NCI-H82 (cell line): ENCODE measurements around the gene CENPB.
"Not testable (repeated sequence)": the region's sequence is repeated elsewhere in the genome, so short reads cannot be mapped to it uniquely, and the experiment has no call there.

Experiments used
- DNase-seq: peaks from one replicate; lab custom pipeline; 2025; lab: John Stamatoyannopoulos, UW

Gene CENPB

DNA sequence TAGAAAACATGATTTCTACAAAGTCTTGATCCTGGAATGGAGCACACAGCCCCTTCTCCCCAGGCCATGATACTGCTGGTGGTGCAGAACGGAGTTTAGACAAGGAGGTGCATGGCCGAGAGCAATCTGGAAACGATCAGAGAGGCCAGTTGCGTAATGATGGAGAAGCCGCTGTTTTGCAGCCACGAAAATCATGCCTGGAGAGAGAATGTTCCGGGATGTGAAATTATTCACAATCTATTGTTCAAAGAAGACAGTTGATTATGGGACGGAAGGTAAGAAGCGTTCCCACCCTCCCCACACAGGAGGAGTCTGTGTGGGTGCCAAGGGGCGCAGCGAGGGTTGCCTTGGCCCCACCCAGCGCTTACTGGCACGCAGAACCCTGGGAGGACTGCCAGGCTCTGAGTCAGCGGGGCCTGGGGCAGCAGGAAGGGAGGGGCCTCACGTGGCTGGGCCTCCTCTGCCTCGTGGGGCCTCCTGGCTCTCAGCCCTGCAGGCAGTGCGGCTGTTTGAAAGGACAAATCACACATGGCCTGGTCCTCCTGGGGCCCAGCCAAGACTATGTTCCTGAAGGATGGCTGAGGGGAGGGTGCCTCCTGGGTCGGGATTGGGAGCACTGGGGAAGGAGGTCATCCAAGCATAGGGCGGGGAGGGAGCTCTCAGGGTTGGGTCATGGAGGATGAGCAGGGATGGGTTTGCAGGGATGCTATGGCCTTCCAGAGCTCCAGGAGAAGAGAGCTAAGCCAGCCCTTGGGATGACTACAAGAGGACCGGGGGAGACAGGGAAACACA, 25.1 kb upstream of the CENPB start:
- DNase-seq, result no peak

DNA sequence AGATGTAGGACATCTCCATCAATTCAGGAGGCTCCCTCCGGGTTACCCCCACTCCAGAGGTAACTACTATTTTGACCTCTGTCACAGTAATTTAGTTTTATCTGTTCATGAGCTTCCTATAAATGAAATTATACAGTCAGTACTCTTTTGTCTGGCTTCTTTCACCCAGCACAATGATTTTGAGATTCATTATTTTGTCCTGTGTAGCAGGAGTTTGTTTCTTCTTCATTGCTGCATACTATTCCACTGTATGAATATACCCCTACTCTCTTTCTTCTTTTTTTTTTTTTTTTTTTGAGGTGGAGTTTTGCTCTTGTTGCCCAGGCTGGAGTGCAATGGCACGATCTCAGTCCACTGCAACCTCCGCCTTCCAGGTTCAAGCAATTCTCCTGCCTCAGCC, 22.0 kb upstream of the CENPB start:
- DNase-seq, result no peak

DNA sequence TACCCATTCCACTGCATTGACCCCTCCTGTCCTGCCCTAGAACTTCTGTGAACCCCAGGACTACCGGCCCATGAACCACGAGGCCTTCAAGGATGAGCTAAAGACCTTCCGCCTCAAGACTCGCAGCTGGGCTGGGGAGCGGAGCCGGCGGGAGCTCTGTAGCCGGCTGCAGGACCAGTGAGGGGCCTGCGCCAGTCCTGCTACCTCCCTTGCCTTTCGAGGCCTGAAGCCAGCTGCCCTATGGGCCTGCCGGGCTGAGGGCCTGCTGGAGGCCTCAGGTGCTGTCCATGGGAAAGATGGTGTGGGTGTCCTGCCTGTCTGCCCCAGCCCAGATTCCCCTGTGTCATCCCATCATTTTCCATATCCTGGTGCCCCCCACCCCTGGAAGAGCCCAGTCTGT, 18.2 kb upstream of the CENPB start:
- no peak for DNase-seq

DNA sequence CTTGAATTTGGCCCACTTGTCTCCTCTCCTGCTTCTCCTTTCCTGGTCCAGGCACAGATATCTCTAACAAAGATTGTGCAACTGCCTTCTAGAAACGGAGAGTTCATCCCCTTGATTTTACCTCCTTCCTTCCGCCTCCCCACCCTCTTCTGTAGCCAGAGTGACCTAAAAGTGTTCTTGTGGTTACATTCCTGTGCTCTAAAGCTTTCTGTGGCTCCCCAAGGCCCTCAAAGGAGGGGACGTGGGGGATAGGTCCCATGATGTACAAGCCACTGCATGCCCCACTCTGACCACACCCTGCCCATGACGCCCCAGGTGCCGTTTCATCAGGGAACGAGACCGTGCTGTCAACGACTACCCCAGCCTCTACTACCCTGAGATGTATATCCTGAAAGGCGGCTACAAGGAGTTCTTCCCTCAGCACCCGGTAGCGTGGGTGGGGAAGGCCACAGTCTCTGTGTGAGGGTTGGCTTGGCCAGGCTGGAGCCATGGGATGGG, 17.8 kb upstream of the CENPB start:
- no peak for DNase-seq

DNA sequence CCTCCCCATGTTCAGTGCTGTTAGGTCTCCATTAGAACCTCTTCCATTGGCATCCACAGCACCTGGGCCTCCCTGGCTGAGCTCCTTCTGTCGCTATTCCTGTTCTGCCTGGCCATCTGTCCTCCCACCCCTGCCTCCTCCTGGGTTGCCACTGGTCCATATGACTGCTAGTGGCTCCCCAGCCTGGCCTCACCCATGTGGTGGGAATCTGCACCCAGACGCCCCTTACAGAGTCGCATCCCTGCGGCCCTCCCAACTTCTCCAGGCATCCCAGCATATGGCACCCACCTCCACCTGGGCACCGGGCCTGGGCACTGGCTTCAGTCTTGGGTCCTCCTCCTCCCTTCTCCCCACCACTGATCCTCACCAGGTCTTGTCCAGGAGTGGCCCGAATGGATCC, 17.3 kb upstream of the CENPB start:
- no peak for DNase-seq

DNA sequence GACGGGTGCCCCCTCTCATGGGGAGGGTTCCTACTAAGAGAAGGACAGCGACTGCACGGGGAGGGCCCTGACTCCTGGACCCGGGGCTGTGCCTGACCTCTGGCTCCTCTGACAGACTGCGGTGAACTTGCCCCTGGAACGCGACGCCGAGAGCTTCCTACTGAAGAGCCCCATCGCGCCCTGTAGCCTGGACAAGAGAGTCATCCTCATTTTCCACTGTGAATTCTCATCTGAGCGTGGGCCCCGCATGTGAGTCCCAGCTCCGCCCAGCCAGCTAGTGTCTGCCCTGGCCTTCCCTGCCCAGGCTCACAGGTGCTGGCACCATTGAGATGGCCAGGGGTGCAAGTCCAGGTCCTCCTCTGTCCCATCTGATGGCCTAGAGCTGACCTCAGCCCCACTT, 16.7 kb upstream of the CENPB start:
- DNase-seq, result no peak

DNA sequence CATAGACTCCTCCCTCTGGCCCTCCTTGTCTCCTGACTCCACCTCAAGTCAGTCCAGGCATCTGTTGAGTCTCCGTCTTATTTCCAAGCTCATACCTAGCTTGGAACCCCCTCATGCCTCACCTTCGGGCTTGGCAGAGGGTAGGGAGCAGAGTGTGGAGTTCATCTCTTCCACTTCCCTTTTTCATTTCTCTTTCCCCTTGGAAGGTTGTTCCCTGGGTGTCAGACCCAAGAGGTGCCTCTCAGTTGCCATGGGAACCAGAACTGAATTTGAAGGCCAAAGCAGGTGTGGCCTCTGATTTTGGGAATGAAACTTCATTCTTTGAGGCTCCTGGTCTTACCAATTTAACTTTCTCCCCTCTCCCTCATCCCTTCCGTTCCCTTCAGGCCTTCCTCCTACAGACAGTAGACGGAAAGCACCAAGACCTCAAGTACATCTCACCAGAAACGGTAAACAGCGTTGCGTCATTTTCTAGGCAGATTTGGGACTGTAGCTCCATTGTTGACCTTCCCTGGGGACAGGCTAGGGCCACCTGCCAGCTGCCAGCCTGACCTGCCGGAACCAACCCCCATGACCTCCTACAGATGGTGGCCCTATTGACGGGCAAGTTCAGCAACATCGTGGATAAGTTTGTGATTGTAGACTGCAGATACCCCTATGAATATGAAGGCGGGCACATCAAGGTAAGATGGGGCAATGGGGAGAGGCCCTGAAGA, 16.1 kb upstream of the CENPB start:
- no peak for DNase-seq

DNA sequence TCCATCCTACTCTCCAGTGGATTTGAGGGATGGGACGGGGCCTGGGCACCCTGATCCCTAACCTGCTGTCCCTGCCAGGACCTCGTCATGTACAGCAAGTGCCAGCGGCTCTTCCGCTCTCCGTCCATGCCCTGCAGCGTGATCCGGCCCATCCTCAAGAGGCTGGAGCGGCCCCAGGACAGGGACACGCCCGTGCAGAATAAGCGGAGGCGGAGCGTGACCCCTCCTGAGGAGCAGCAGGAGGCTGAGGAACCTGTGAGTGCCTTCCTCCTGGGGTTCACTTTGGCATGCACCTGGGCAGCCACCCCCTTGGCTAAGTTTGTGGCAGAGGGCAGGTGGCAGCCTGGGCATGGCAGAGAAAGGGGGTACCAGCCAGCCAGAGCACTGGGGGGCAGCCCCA, 15.3 kb upstream of the CENPB start:
- DNase-seq, result no peak

DNA sequence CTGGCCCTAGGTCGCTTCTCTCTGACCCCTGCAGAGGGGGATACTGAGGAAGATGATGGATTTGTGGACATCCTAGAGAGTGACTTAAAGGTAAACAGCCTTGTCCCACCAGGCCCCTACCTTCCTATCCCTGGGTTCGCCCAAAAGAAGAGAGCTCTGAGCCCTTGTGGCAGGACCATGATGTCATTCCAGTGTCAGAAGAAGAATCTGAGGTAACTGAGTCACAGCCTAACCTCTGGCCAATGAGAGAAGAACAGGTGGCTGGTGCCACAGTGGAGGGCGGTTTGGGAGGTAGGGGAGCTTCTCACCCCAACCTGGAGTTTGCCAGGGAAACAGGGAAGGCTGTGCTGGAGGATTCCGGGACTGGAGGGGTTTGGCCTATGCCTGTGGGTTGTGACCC, 14.8 kb upstream of the CENPB start:
- DNase-seq, result no peak

DNA sequence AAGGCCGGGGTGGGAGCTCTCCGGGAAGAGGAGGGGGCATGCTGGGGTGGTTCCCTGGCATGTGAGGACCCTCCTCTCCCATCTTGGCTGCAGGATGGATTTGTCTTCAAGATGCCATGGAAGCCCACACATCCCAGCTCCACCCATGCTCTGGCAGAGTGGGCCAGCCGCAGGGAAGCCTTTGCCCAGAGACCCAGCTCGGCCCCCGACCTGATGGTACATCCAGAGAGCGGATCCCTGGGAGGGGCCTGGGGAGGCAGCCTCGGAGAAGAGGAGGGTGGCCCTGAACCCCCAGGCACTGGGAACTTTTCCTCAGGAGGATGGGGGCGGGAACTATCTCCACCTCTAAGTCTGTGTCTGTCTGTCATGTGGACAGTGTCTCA, 14.3 kb upstream of the CENPB start:
- no peak for DNase-seq

DNA sequence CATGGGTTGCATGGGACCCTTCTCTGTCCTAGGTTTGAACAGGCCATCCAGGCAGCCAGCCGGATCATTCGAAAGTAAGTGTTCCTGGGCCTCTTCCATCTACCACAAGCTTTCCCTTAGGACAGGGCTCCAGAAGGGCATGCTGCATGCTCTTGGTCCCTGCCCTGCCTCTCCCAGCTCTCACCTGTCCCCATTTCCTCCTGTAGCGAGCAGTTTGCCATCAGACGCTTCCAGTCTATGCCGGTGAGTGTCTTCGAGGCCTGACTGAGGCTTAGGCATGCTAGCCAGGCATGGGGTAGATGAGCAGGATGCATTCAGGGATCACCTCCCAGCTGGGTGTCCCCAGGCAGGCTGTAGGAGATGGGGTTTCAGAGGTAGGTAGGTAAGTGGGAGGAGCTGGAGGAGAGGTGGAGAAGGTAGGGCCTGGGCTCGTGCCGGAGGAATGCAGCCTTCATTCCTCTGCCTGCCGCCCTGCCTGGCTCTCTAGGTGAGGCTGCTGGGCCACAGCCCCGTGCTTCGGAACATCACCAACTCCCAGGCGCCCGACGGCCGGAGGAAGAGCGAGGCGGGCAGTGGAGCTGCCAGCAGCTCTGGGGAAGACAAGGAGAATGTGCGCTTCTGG, 13.8 kb upstream of the CENPB start:
- no peak for DNase-seq

DNA sequence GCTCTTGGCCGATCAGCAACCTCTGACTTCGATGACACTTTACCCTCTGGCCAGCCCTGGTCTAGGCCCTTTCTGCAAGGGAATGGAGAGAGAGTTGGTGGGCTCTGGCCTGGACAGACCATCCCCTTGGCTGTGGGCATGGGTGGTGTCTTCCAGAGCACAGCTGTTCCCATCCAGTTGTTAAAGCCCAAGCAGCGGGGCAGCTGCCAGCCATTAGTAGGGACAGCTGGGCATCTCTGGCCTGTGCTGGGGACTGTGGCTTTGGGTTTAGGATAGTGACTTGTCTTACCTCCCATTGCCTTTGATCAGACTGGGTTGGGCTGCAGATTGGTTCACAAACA, 12.3 kb upstream of the CENPB start:
- DNase-seq, result peak; percentile 16

DNA sequence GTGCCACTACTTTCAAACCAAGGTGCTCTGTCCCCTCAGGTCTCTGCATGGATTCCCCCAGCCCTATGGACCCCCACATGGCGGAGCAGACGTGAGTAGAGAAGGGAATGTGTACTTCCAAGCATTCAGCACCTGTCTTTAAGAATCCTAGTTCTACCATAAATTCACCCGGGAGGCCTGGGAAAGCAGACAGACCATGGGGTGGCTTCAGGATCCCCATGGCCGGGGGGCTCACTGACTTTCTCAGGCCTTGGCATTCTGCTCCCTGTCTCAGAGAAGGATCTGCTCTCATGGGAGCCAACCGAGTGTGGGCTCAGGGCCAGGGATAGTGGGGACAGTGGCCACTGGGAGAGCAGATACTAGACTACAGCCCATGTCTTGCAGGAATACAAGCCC, 11.8 kb upstream of the CENPB start:
- no peak for DNase-seq

DNA sequence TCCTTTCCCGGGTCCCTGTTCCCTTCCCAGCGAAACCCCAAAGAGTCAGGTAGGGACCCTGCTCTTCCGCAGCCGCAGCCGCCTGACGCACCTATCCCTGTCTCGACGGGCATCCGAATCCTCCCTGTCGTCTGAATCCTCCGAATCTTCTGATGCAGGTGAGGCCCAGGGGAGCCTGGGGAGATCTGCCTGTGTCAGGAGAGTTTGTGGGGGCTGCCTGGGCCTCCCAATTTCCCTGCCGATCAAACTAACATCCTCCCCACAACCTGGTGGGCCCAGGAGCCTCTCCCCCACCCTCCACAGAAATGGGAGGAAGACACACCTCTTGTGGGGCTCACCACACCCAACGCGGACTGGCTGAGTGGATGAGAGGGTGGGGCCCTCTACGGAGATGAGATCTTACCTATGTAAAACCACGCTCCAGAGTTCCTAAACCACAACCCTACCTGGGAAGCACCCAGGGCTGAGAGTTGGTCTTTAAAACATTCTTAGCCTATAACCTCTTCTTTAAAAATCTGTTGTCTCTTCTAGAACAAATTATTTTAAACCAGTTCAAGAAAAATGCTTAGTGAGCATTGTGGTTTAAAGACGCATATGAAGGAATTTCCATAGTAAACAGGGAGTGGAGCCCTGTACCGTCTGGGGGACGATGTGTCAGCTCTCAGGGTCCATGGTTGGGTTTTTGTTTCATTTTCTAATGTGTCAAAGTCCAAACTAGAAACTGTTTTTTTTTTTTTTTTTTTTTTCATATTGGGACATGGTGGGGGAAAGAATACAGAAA, 11.2 kb upstream of the CENPB start:
- DNase-seq, result peak; percentile 20

DNA sequence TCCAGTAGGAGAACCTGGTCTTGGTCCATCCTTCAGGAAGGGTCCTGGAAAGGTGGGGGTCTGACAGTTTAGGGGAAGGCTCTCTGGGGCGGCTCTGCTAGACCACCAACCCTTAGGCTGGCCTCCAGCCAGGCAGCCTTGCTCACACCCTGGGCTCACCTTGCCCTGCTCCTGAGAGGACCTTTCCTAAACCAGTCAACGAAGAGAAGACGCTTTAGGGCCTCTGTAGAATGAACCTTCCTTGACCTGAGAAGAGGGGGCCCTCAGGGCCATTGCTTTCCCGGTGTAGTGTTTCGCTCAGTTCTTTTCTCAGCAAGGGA, 10.6 kb upstream of the CENPB start:
- DNase-seq, result no peak

DNA sequence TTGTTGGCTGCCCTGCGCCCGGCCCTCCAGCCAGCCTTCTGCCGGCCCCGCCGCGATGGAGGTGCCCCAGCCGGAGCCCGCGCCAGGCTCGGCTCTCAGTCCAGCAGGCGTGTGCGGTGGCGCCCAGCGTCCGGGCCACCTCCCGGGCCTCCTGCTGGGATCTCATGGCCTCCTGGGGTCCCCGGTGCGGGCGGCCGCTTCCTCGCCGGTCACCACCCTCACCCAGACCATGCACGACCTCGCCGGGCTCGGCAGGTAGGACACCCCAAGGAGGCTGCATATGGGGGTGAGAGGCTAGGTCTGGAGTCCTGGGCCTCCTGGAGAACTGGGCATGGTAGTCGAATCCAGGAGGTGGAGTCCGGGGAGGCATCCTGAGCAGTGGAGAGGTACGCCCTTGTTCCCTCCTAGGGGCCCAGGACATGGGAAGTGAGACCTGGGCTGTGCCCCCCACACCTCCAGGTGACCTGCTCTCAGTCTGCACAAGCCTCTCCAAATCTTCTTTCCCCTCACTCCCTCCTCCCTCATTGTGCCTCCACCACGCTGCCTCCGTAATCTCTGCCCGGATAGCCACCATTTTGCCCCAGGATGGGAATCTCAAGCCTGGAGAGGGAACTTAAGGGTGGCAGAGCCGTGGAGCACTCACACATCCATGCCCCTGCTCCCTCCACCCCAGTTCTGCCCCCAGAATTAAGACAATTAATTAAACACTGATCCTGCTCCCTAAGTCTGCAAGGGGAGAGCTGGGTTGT, 10.1 kb upstream of the CENPB start:
- DNase-seq, result peak; percentile 52

DNA sequence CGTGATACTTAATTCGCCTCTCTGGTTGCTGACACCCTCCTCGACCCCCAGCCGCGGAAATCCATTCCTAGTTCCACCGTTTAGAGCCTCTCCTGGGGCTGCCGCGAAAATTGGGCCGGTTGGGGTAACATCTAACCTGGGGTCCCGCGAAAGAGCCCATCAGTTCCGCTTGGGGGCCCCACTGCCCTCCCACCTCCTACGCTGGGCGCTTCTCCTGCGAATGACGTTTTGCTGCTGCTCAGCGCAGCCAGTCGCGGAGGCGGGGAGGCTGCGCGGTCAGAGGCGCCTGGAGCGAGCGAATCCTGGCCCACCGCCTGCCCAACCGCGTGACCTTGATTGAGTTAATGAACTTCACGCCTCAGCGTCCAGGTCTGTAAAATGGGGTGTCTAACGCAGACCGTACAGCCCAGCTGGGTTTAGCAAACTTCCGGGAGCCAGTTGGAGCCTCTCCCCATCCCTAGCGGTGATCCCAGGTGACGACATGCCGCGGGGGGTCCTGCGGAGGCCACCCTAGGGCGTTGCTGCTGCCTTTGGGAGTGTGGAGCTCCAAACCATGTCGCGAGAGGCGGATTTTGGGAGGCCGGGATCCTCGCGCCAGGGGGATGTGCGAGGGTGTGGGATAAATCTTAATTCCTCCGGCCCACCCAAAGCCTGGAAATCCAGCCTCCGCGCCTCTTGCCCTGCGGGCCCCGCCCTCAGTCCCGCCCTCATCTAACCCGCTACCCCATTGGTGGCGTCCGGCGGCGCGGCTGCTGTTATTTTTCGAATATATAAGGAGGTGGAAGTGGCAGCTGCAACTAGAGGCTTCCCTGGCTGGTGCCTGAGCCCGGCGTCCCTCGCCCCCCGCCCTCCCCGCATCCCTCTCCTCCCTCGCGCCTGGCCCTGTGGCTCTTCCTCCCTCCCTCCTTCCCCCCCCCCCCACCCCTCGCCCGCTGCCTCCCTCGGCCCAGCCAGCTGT, 9.2 kb upstream of the CENPB start, which contains the start of gene CDC25B:
CDC25B (plus strand) TSS at position 800 of the 958 bp plus-strand sequence. CDS start 222 bp downstream, outside the sequence.
- DNase-seq, result peak; percentile 99

DNA sequence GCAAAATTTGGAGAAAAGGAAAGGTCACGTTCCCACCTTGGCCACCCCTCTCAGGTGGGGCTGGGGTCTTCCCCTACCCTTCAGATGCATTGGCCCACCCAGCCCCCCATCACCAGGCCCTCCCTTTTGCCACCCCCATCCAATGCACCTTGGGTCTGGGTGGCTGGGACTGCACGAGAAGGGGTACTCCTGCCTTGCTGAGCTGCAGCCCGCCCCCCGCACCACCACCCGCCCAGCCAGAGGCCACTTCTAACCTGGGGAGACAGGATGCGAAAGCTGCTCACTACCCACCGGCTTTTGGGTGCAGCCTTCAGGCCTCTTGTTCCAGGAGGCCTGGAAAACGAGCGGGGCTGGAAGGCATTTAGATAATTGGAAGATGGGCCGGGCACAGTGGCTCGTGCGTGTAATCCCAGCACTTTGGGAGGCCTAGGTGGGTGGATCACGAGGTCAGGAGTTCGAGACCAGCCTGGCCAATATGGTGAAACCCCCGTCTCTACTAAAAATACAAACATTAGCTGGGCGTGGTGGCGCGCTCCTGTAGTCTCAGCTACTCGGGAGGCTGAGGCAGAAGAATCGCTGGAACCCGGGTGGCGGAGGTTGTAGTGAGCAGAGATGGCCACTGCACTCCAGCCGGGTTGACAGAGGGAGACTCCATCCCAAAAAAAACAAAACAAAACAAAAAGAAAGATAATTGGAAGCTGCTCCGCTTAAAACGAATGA, 8.3 kb upstream of the CENPB start:
- DNase-seq, result no peak

DNA sequence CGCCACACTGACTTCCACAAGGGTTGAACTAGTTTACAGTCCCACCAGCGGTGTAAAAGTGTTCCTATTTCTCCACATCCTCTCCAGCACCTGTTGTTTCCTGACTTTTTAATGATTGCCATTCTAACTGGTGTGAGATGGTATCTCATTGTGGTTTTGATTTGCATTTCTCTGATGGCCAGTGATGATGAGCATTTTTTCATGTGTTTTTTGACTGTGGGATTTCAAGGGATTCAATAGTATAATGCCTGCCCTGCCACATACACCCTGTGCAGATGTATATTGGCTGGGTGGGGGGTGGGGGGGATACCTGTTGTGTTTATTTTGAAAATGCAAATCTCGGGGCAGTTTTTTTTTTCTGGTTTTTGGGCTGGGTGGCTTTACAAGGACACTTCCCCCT, 7.6 kb upstream of the CENPB start:
- DNase-seq, result not testable (repeated sequence)

DNA sequence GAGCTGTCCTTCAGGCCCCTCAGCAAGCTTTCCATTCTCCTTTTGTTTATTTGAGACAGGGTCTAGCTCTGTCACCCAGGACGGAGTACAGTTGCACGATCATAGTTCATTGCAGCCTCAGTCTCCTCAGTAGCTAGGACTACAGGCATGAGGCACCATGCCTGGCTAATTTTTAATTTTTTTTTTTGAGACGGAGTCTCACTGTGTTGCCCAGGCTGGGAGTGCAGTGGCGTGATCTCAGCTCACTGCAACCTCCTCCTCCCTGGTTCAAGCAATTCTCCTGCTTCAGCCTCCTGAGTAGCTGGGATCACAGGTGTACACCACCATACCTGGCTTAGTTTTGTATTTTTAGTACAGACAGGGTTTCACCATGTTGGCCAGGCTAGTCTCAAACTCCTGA, 2.7 kb upstream of the CENPB start:
- not testable (repeated sequence) for DNase-seq
